HG03280 (cell line): Measurements from ENCODE around the gene TAF1D.
"Not testable (repeated sequence)": the region's sequence is repeated elsewhere in the genome, so short reads cannot be mapped to it uniquely, and the experiment has no call there.

Source experiments
- ATAC-seq: cut with Tn5 transposase; IDR thresholded peaks from one replicate; pipeline ENCODE4 v1.9.1; 2021; ENCODE audit warnings: mild to moderate bottlenecking, moderate library complexity; ENCODE audit not compliant: unreplicated experiment

The TAF1D gene

DNA sequence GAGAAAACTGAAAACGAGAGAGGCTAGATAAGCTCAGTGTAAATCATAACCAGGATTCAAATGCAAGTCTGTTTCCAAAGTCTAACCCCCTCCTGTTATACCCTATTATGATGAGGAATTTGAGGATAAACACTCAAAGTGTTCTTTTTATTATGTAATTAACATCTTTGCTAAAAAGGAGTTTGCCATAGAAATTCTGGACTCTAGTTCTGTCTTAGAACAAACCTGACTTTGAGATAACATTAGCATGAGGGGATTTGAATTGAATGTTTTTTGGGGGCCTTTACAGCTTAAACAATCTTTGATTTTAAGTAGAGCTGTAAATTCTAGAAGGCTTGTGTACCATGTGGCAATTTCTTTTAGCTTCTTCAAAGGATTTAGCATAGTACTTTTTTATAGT is 9.7 kb upstream of the TAF1D start:
- ATAC-seq = no peak

DNA sequence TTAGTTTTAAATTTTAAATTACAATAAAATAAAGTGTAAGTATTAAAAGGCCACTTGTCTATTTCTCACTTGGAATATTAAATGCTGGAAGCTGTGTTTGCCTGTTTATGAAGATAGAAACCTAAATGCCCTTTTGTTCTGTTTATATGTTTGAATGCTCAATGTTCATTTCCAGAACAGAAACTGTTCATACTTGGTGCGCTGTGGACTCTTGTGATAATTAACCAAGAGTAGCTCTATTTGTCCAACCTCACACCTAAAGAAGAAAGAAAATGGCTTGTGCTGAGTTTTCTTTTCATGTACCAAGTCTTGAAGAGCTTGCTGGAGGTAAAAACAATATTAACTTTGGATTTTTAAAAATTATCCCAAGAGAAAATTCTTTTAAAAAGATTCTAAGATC is 5.8 kb upstream of the TAF1D start:
- no peak for ATAC-seq

DNA sequence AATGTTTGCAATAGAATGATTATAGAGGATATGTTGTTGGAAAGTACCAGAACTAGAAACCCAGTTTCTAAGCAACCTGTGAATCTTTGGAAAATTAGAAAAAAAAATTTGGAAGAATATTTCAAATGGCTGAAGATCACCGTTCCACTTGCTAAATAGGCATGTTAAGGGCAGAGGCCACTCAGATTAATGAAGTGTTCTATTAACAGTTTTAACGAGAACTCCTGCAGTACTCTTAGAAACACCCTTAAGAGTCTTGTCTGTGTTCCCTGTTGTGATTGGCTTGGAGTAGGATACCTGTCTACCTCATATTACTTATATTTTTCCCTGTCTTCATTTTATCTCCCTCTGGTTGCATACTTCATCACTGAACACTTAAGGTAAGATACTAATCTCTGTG is 4.8 kb upstream of the TAF1D start:
- no peak for ATAC-seq

DNA sequence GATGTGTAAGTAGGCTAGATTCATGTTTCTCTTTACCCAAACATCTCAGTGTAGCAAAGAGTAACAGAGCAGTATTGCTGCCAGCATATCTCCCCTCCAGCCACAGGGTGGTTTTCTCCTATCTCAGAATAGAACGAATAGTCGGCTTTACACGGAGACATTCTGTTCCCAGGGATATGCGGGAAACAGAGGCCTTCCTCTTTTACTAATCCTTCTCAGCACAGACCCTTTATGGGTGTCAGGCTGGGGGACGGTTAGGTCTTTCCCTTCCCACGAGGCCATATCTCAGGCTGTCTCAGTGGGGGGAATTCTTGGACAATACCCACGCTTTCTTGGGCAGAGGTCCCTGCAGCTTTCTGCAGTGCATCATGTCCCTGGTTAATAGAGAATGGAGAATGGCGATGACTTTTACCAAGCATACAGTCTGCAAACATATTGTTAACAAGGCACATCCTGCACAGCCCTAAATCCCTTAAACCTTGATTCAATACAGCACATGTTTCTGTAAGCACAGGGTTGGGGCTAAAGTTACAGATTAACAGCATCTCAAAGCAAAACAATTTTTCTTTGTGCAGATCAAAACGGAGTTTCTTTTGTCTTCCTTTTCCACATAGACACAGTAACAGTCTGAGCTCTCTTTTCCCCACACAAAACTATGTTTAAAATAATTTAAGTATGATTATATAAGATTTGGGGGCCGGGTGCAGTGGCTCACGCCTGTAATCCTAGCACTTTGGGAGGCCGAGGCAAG is 3.9 kb upstream of the TAF1D start:
- not testable (repeated sequence) for ATAC-seq

DNA sequence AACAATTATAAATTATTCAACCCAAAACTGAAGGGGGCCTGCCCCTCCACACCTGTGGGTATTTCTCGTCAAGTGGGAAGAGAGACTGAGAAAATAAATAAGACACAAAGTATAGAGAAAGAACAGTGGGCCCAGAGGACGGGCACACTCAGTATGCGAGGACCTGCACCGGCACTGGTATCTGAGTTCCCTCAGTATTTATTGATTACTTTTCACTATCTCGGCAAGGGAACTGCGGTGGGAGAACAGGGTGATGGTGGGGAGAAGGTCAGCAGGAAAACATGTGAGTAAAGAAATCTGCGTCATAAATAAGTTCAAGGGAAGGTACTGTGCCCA is 3.3 kb upstream of the TAF1D start:
- ATAC-seq = no peak

DNA sequence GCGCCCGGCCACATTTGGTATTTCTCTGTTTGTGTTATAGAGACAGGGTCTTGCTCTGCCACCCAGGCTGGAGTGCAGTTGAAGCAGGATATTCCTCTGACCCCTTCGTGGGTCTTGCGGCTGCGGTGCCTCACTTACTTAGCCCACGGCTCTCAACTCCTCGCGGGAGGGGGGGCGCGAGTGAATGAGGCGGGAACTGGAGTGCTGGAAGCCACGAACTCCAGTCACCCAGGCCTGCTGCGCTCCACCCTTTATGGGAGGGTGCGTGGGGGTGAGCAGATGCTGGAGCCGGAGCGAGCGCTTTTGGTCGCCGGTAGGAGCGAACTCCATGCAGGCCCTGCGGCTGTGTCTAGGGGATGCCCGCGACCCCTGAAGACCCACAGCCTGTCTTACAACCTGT is 2.0 kb upstream of the TAF1D start:
- ATAC-seq = no peak

DNA sequence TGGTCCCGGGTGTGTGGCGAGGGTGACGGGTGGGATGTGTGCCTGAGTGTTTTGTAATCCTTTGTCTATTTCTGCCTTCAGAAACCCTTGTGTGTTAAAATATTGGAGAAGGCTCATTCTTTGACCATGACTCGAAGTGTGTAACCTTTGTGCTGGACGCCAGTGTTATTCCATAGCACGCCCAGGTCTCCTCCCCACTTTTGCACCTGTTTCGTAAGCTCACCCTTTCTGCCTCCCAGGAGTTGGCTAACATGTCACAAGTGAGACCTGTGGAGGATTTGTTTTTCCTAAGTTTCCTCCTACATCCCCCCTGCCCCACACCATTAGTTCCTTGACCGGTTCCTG is 559 bp upstream of the TAF1D start:
- peak; percentile 16 for ATAC-seq

DNA sequence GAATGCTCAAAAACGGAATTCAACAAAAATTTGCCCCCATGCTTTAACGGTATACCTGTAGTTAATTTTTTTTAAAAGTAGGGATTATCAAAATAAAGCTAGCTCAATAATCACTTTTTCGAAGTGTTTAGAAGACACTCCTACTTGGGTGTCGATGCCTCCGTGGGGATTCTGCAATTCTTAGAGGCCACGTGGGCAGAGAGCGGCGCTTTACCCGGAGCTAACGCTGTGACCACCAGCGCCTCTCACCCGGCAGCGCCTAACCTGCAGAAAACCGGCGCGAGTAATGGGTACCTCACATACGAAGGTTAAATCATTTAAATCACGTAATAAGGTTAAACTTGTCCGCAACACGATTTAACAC is 583 bp downstream of the TAF1D start:
- peak; percentile 33 for ATAC-seq

DNA sequence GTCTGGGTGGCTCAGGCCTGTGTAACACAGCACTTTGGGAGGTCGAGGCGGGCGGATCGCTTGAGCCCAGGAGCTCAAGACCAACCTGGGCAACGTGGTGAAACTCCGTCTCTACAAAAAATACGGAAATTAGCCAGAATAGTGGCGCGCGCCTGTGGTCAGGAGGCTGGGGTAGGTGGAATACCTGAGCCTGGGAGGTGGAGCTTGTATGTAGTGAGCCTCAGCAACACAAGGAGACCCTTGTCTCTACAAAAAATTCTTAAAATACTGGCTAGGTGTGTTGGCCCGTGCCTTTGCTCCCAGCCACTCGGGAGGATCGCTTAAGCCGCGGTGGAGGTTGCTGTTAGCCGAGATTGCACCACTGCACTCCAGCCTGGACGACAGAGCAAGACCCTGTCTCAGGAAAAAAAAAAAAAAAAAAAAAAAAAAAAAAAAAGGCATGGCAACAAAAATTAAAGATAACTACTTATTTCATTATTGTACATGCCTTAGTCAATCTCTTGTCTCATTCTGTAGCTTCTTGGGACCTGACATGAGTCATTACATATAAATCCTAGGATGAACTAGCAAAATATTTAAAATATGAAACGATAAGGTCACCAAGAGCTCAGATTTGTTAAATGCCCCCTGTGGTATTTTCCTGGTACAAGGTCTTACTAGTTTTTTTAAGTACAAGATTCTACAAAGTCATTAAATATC is 1.1 kb downstream of the TAF1D start:
- no peak for ATAC-seq

DNA sequence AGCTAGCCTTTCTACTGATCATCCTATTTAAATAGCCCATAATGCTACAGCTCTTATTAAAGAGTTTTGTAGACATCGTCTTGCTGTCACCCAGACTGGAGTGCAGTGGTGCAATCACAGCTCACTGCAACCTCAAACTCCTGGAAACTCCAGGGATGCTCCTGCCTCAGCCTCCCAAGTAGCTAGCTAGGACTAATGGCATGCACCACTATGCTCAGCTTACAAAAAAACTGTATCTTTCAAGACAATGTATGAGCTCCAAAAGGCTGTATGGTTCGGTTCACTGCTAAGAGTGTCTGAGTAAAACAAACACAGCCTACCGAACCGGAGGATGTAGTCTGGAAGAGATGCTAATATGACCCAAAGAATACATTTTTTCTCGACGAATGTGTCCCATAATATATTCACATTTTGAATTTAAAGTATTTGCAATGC is 2.6 kb downstream of the TAF1D start:
- ATAC-seq = no peak

DNA sequence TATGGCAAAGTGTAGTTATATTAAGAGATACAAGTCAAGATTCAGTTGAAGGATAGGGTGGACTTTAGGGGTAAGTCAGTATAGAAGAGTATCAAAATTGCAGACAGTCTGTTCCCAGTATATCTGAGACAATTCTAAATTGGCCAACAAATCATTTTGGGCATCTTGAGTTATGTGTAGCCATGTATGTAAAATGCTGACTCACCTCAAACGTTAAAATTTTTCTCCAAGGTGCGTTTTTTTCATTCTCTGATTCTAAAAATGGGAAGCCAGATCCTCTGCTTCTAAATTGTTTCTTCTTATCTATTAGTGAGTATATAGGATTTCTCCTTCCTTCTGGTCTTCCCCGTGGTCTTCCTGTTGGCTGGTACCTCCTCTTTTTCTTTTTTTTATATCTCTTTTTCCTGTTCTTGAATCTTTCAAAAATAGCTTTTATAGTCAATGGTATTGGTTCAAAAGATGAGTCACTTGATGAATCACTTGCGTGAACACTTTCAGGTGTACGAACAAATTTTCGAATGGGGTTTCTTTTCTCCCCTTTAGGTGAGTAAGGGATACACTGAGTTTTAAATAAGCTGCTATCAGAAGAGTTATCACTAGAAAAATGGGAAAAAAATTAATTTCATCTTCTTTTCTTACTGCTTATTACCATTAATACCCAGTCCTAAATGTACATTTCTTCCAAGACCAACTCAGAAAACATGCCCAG is 3.2 kb downstream of the TAF1D start:
- no peak for ATAC-seq

DNA sequence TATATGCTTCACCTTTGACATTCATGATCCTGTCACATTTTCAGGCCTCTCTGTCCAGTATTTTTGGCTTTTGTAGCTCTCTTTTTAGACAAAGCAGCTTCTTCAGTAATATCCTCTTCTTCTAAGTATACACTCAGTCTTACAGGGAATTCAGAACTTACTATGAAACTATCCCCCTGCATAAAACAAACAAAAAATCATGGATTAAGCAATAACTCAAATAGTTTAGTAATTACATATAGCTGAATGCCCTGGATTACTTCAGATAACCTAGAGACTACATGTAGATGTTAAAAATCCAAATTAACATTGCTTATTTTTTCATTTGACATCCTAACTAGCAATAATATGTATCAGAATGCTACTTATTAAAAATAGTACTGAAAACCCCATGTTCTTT is 5.2 kb downstream of the TAF1D start:
- no peak for ATAC-seq

DNA sequence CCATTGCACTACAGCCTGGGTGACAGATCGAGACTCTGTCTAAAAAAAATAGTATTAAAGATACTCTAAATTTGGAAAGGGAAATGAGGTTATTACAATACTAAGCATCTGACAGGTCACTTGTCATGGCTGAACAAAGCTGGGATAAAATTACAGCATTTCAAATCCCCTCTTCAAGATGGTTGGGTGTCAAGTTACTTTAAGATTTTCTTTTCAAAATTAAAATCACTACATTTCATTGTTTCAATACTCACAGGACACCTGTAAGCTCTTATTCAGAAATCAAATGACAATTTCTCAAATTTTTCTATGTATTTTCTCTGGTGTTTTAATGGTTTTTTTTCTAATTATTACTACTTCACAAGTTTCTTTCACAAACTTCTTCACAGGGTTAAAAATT is 5.7 kb downstream of the TAF1D start:
- ATAC-seq = no peak

DNA sequence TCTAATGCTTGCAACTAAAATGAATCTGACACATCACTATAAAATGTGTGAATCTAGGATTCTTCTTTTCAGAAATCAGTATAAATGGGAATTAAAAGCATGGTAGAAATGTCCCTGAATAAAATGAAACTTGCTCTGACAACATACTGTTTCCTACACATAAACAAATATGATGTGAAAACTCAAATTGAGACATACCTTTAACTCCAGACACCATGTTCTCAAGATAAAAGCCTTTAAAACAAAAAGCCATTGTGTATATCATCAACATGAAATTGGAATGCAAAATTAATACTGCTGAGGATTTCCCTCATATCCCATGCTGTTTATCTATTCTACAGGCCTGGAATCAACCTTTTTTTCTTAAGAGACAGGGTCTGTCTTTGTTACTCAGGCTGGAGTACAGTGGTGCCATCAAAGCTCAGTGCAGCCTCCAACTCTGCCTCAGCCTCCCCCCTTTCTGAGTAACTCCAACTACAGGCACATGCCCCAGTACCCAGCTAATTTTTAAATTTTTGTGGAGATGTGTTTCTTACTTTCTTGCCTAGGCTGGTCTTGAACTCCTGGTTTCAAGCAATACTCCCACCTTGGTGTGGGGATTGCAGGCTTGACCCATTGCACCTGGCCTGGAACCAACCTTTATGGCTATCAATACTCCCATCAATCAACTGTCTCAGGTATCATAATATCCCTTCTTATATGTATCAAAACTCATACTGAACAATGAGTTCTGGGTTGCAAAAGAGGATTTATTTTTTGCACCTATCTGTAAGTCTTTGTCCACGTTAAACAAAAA is 6.7 kb downstream of the TAF1D start:
- ATAC-seq = no peak

DNA sequence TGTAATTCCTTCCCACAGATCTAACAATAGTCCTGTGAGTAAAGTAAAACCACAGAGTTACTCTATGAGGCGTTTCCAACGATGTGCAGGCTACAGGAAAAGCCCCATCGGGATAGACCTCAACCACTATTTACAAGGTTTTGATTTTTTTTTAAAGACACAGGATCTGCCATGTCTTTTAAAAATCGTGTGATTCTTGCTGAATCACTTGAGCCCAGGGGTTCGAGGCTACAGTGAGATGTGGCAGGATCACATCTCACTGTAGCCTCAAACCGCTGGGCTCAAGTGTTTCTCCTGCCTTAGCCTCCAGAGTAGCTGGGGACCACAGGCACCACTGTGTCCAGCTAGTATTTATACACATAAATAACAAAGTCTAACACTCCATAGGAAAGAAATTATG is 7.8 kb downstream of the TAF1D start:
- no peak for ATAC-seq

DNA sequence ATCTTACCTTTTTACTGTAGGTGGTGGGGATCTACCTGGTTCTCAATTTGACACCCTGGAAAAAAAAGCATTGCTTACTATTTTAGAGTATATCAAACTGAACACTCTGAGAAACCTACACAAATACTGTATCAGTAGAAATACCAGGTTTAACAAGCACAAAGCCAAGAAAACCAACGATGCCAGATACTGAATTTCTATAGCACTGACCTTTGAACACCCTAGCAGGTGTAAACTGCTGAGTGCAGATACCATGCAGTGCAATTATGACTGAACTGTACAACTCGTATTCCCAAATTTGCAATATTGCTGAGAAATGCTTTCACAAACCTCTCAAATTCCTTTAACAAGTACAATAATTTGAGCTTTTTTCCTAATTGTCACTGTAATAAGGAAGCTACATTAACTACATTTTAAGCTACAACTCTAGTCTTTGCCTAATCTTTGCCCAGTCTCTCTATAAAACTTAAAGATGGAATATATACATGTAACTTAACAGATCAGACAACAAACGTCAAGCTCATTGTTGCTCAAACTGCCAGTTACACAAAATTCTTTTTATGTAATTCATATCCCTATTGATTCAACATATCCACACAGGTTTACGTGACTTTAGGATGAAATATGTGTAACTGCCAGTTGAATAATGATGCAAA is 8.9 kb downstream of the TAF1D start:
- ATAC-seq = no peak

DNA sequence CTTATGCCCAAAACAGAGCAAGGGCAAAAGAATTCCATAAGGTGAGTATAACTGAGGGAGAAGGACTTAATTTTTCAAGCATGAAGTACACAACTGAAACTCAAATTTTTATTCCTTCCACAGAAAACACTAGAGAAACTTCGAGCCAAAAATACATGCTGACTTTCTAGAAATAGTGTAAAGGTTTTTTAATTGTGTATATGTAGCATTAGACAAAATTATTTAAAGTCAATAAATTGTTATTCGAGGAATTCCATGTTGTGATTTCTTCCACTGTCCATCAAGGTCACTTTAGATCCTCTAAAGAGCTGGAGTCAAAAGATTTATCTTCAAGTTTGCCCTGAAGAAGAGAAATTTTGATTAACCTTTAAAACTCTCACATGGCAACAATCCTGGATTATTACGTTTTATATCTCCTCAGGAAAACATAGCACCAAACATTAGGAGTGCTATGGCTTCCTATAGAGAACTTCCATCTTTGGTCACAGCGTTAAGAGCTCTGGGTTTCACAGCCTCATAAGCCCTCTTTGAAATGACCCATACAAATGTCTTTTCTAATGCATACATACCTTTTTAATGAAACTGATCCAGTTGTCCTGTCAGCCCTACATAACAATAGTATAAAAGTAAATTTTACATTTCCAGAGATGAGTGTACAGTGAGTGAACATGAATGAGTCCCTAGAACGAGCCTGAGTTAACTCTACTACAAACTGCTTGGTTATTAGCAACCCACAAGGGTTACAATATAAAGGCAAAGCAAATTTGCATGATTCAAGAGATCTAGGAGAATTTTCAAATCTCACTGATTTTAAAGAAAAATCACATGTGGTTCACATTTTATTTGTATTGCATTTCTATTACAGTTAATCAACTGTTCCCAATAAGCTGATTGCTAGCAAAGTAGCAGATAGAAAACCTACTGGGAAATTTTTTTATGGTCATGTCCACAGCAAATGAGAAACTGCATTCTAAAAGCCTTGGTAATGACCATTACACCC is 10.9 kb downstream of the TAF1D start:
- no peak for ATAC-seq

DNA sequence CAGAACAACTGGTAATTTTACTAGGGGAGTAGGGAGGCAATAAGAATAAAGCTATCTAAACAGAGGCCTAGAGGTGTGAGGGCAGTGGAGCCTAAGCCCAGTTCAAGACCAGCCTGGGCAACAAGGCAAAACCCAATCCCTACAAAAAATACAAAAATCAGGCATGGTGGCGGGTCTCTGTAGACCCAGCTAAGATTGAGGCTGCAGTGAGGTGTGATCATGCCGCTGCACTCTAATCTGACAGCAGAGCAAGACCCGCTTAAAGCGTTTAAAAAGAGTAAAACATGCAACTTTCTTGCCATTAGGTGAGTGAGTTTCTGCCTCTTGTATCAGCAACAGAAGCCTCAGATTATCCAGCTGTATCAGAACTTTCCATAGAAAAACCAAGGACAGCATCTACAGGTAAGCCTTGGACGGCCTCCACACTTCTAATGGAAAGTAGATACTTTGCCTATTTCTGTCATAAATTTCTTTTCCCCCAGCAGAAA is 12.1 kb downstream of the TAF1D start:
- no peak for ATAC-seq

DNA sequence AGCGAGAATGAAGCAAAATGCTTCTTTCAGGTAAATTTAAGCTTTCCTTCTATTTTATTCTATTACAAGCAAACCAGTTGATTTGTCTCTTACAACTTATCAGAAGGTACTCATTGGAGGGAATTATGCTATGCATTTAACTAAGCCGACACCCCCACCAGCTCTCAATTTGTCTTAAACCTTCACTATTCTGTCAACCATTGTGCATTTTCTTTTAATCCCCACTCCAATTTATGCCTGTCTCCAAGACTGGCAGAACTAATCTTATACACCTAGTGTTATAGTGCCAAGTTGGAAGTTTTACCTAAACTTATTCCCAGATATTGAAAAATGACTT is 12.5 kb downstream of the TAF1D start:
- no peak for ATAC-seq
